Common myeloid progenitor, CD34-positive (primary cell): ENCODE results near the gene FAM107A.

Experiments used
- CTCF ChIA-PET: fragments of 350-600 bp; sonication (Branson Sonifier 250); formaldehyde crosslinking; loops from one replicate; lab custom pipeline; 2021; ENCODE audit warnings: antibody characterized with exemption; lab: Charles Lee
- POLR2A ChIA-PET: fragments of 350-600 bp; sonication (Branson Sonifier 250); formaldehyde crosslinking; loops from one replicate; lab custom pipeline; 2021; ENCODE audit warnings: antibody characterized with exemption; lab: Charles Lee
- DNase-seq, 3 donors: peaks; one replicate each; pipeline versions ENCODE4 v3.0.0 to v3.0.0-alpha.2; 2013
- H3K27ac ChIP-seq, 2 experiments: 1 replicate in 1 of 2; 2 replicates in 1 of 2; pipeline ENCODE4 v1.7.0; 2013; ENCODE audit warnings: inconsistent platforms in 2 of 2, low read length in 2 of 2, mild to moderate bottlenecking in 2 of 2, low read depth in 1 of 2, moderate library complexity in 1 of 2; ENCODE audit not compliant: severe bottlenecking in 2 of 2, insufficient read depth in 1 of 2, poor library complexity in 1 of 2
- H3K27me3 ChIP-seq, 5 experiments: replicated peaks in 2 of 5; 1 replicate in 3 of 5; 2 replicates in 2 of 5; pipeline versions ENCODE4 v1.6.1 to v1.7.0; 2013; ENCODE audit warnings: low read length in 4 of 5, mild to moderate bottlenecking in 2 of 5, moderate library complexity in 2 of 5, inconsistent platforms in 1 of 5; ENCODE audit not compliant: insufficient read depth in 5 of 5, control insufficient read depth in 4 of 5
- H3K36me3 ChIP-seq, 4 experiments: 1 replicate in 2 of 4; 2 replicates in 2 of 4; pipeline versions ENCODE4 v1.6.1 to v1.7.0; 2013; ENCODE audit warnings: low read length in 3 of 4, control low read depth in 1 of 4, mild to moderate bottlenecking in 1 of 4; ENCODE audit not compliant: control insufficient read depth in 4 of 4, insufficient read depth in 4 of 4
- H3K4me1 ChIP-seq, 4 experiments: 1 replicate in 3 of 4; 2 replicates in 1 of 4; pipeline versions ENCODE4 v1.6.1 to v1.7.1; 2013; ENCODE audit warnings: low read length in 3 of 4, mild to moderate bottlenecking in 3 of 4, control low read depth in 1 of 4, inconsistent platforms in 1 of 4, moderate library complexity in 1 of 4; ENCODE audit not compliant: control insufficient read depth in 4 of 4, insufficient read depth in 4 of 4; ENCODE audit errors: control extremely low read depth in 1 of 4
- H3K4me3 ChIP-seq, 7 experiments: 1 replicate in 4 of 7; 2 replicates in 3 of 7; pipeline versions ENCODE4 v1.5.1 to v1.7.0; 2013; ENCODE audit warnings: mild to moderate bottlenecking in 7 of 7, low read length in 6 of 7, moderate library complexity in 6 of 7, inconsistent platforms in 2 of 7, low read depth in 2 of 7, control low read depth in 1 of 7; ENCODE audit not compliant: insufficient read depth in 4 of 7, control insufficient read depth in 1 of 7; ENCODE audit errors: extremely low read depth in 1 of 7
- H3K9me3 ChIP-seq, 5 experiments: 1 replicate in 4 of 5; 2 replicates in 1 of 5; pipeline versions ENCODE4 v1.6.1 to v1.7.1; 2013; ENCODE audit warnings: low read length in 4 of 5, mild to moderate bottlenecking in 2 of 5, inconsistent platforms in 1 of 5, low read depth in 1 of 5, moderate library complexity in 1 of 5; ENCODE audit not compliant: control insufficient read depth in 4 of 5, insufficient read depth in 2 of 5; ENCODE audit errors: control extremely low read depth in 1 of 5
- WGBS: methylation state at CpG from one replicate; pipeline ENCODE4 v1.1.5; 2013; ENCODE audit not compliant: insufficient coverage; 5-methylcytosine and 5-hydroxymethylcytosine counted together

The FAM107A gene

DNA sequence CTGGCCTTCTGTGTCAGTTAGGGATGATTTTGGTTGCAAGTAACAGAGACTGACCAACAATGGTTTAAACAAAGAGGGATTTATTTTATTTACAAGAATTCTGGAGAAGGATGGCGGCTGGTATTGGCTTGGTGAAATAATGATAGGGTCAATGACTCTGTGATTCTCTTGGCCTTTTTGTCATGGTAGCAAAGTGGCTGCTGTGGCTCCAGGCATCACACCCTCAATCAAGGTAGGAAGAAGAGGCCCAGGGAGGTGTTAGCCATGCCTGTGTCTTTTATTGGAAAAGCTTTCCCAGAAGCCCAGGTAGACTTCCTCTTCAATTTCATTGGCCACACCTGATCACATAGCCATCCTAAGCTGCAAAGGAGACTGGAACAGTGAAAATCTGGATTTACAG is 13.1 kb downstream of the FAM107A start:
- H3K27ac ChIP-seq: no peak overlapping the region
- no peaks in the 10 kb centered on the region for H3K27me3 ChIP-seq
- WGBS: 100% methylated on average over 1 of the region's 1 CpG
- ChIA-PET POLR2A (no interaction called here), CTCF (interaction anchor here (1.0 to 17.5 kb wide), 2 partner anchors 67 to 241 kb away, joined by 3 to 239 read pairs; no protein-coding TSS in a partner anchor)
- no peaks in the 10 kb centered on the region for H3K9me3 ChIP-seq
- no peak for DNase-seq
- no peaks in the 10 kb centered on the region for H3K36me3 ChIP-seq
- H3K4me3 ChIP-seq: no peak overlapping the region
- no peaks in the 10 kb centered on the region for H3K4me1 ChIP-seq

DNA sequence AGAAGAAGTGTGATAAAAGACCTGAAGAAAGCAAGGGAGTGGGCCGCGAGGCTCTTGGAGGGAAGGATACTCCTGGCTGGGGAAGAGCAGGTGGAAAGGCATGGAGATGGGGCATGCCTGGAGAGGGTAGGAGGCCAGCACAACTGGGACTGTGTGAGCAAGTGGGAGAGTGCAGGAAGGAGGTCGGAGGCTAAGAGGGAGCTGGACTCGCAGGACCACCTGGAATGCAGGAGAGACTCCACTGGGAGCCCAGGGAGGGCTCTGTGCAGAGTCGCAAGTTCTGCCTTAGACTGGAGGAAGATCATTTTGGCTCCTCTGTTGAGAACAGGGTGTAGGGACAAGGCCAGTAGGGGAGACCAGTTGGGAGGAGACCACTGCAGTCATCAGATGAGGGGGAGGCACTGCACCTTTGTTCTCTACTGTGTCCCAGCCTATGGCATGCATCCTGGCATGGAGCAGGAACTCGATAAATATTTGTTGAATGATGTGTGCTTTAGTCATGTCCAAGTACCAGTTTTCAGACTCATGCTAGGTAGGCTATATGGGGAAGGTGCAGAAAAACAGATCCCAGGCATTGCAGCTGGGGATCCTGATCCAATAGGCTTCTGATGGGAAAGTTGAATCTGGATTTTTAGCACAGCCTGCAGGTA is 13.7 kb downstream of the FAM107A start:
- Histone ChIP-seq H3K36me3 (no peaks in the 10 kb centered on the region), H3K4me3 (no peak overlapping the region), H3K27ac (no peak overlapping the region), H3K4me1 (no peaks in the 10 kb centered on the region), H3K27me3 (no peaks in the 10 kb centered on the region), H3K9me3 (no peaks in the 10 kb centered on the region)
- ChIA-PET POLR2A (no interaction called here), CTCF (interaction anchor here (17.5 kb wide), 1 partner anchor 67 kb away, joined by 239 read pairs; no protein-coding TSS in a partner anchor)
- 98% methylated on average over 5 of the region's 6 CpGs for WGBS
- no peak for DNase-seq

DNA sequence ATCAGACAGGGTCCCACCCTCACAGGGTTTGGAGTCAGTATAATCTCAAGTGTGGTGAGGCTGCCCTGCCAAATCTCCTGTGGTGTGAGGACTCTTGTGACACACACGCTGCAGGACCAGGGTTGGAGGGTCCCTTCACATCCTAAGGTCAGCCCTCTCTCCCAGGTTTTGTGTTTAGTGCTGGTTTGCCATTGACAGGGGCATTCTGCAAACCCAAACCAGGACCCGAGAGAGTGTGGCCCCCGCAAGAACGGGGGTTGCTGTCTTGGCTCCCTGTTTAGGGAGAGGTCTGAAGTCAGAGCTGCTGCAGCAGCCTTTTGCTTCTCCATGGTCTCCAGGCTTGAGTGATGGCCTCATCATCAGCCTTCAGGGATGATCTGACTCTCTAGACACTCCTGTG is 14.7 kb downstream of the FAM107A start:
- no peak for DNase-seq
- no peak overlapping the region for H3K27ac ChIP-seq
- H3K36me3 ChIP-seq: no peaks in the 10 kb centered on the region
- no peaks in the 10 kb centered on the region for H3K9me3 ChIP-seq
- no peaks in the 10 kb centered on the region for H3K4me1 ChIP-seq
- CTCF ChIA-PET: no interaction called here
- H3K27me3 ChIP-seq: no peaks in the 10 kb centered on the region
- no peak overlapping the region for H3K4me3 ChIP-seq
- 96% methylated on average over 4 of the region's 4 CpGs for WGBS
- POLR2A ChIA-PET: no interaction called here

DNA sequence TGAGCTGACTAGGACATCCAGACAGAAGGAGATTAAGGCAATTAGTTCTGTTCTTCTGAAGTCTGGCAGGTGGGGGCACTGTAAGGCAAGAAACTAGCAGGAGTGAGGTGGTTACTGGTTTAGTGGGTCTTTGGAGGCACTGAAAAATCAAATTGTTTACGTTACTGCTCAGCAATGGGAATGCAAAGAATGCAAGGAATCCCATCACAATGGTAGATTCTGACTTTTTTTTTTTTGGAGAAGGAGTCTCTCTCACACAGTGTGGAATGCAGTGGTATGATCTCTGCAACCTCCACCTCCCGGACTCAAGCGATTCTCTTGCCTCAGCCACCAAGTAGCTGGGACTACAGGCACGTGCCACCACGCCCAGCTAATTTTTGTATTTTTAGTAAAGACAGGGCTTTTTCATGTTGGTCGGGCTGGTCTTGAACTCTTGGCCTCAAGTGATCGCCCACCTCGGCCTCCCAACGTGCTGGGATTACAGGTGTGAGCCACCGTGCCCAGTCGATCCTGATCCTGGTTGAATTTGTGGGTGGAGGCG is 16.4 kb downstream of the FAM107A start:
- H3K27me3 ChIP-seq: no peaks in the 10 kb centered on the region
- no peak overlapping the region for H3K4me3 ChIP-seq
- CTCF ChIA-PET: interaction anchor here (0.6 to 1.6 kb wide), 2 partner anchors 8 to 81 kb away, joined by 3 to 6 read pairs; no protein-coding TSS in a partner anchor
- H3K4me1 ChIP-seq: no peaks in the 10 kb centered on the region
- POLR2A ChIA-PET: no interaction called here
- H3K9me3 ChIP-seq: no peaks in the 10 kb centered on the region
- WGBS: 99% methylated on average over 9 of the region's 12 CpGs
- no peak overlapping the region for H3K27ac ChIP-seq
- no peaks in the 10 kb centered on the region for H3K36me3 ChIP-seq
- peak in 1 of 3 donors; percentile 11 for DNase-seq

DNA sequence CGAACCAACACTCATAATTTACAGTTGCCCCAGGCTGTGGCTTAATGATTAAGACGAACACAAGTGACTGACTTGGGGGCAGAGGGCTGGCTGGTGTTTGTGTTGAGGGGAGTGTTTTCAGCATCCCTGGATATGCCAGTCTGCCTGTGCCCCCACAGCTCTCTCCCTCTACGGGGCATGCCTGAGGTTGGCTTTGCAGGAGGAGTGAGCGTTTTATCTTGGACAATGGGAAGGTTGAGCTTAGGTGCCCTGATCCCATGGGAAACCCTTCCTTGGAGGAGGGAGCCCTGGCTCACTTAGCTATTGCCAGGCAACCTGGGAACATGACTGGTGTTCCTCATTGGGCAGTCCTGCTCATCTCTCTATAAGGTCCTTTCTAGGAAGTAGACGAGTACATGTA is 17.6 kb downstream of the FAM107A start:
- Histone ChIP-seq H3K4me1 (no peaks in the 10 kb centered on the region), H3K9me3 (no peaks in the 10 kb centered on the region), H3K27ac (no peak overlapping the region), H3K4me3 (no peak overlapping the region), H3K27me3 (no peaks in the 10 kb centered on the region), H3K36me3 (no peaks in the 10 kb centered on the region)
- ChIA-PET POLR2A (no interaction called here), CTCF (interaction anchor here (1.0 to 1.6 kb wide), 3 partner anchors 9 to 68 kb away, joined by 3 to 8 read pairs (median 6); no protein-coding TSS in a partner anchor)
- WGBS: 100% methylated on average over 2 of the region's 5 CpGs
- no peak for DNase-seq

DNA sequence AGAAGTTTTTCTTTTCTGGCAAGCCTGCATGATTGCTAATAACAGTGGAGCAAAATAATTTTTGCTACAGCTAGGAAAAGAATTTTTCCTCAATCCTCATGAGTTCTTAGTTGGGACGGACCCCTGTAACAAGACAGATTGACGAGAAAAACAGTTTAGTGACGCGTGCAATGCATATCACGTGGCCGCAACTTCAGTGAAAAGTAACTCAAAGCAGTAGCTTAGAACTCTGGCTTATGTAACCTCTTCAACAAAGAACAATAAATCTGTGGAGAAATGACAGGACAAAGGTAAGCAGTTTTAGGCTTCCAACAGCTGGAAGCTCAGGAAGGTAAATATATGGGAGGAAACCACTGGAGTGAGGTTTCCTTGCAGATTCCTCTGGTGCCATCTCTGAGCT is 19.7 kb downstream of the FAM107A start:
- Histone ChIP-seq H3K4me1 (no peaks in the 10 kb centered on the region), H3K4me3 (no peak overlapping the region), H3K9me3 (peaks cover 0 to 3% (median 0%) of the 10 kb centered on the region in 5 experiments), H3K36me3 (no peaks in the 10 kb centered on the region), H3K27me3 (no peaks in the 10 kb centered on the region), H3K27ac (no peak overlapping the region)
- CTCF ChIA-PET: interaction anchor here (1.0 to 5.8 kb wide), 4 partner anchors 10 to 82 kb away, joined by 3 to 38 read pairs (median 4); no protein-coding TSS in a partner anchor
- 95% methylated on average over 4 of the region's 6 CpGs for WGBS
- no peak for DNase-seq
- POLR2A ChIA-PET: interaction anchor here (0.5 kb wide), 1 partner anchor 796 kb away, joined by 6 read pairs; no protein-coding TSS in a partner anchor

DNA sequence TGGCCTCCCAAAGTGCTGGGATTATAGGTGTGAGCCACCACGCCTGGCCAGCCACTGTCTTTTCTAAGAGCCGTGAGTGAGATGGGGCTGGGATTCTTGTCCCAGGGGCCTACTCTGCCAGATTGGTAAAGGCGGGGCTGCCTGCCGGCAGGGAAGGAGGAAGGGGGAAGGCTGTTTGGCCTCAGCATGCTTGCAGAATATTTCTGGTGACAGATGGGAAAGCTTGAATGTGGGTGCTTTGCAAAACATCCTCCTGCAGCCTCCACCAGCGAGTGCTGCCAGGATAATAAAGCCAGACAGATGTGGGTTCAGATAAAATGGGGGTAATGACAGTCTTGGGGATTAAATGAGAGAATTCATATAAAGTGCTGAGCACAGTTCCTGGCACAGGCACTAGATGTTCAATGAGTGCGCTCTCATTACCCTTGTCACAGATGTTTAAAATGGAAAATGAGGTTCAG is 20.4 kb downstream of the FAM107A start:
- DNase-seq: no peak
- no peaks in the 10 kb centered on the region for H3K27me3 ChIP-seq
- no peak overlapping the region for H3K4me3 ChIP-seq
- peaks cover 0 to 9% (median 0%) of the 10 kb centered on the region in 5 experiments for H3K9me3 ChIP-seq
- H3K36me3 ChIP-seq: no peaks in the 10 kb centered on the region
- ChIA-PET CTCF (interaction anchor here (1.3 to 5.8 kb wide), 2 partner anchors 11 to 59 kb away, joined by 3 to 38 read pairs; no protein-coding TSS in a partner anchor), POLR2A (no interaction called here)
- no peak overlapping the region for H3K27ac ChIP-seq
- H3K4me1 ChIP-seq: no peaks in the 10 kb centered on the region
- 63% methylated on average over 6 of the region's 6 CpGs for WGBS
